ENCODE data around the gene BOLA1.
A peak's percentile ranks its signal among the peaks of the same experiment; 100 is the strongest.
"Not testable (repeated sequence)": the region's sequence is repeated elsewhere in the genome, so short reads cannot be mapped to it uniquely, and the experiment has no call there.

BOLA1 gene

GRCh38 chr1:149936992-149937705 lies 37.8 kb downstream of the BOLA1 start:
- DNase-seq (ENCODE audit: low read depth) = peak; percentile 42
- peak overlapping the region; percentile 75 for H3K4me3 ChIP-seq (ENCODE audit: low read length)
- no peak for TF ChIP-seq CTCF (conservative IDR thresholded peaks at IDR 0.05; ENCODE audit: low read depth, low read length)

- H3K4me3 ChIP-seq (ENCODE audit: low read length) = peak overlapping the region; percentile 6
- DNase-seq (ENCODE audit: low read depth) = no peak
- TF ChIP-seq CTCF (conservative IDR thresholded peaks at IDR 0.05; ENCODE audit: low read depth, low read length) = no peak
Measured at GRCh38 chr1:149937759-149938158, 38.4 kb downstream of the BOLA1 start.

- DNase-seq (ENCODE audit: low read depth); H3K4me3 ChIP-seq (ENCODE audit: low read length): not testable (repeated sequence)
Measured at GRCh38 chr1:149938668-149939003, 39.3 kb downstream of the BOLA1 start.

- no peak for TF ChIP-seq CTCF (conservative IDR thresholded peaks at IDR 0.05; ENCODE audit: low read depth, low read length)
- H3K4me3 ChIP-seq (ENCODE audit: low read length) = no peak overlapping the region
- no peak for DNase-seq (ENCODE audit: low read depth)
Measured at GRCh38 chr1:149940427-149940826, 41.1 kb downstream of the BOLA1 start.

GRCh38 chr1:149942207-149942606 lies 42.8 kb downstream of the BOLA1 start:
- DNase-seq (ENCODE audit: low read depth) = no peak
- H3K4me3 ChIP-seq (ENCODE audit: low read length) = no peak overlapping the region
- peak; percentile 71 for TF ChIP-seq CTCF (conservative IDR thresholded peaks at IDR 0.05; ENCODE audit: low read depth, low read length)

GRCh38 chr1:149942885-149943284 lies 43.5 kb downstream of the BOLA1 start:
- no peak for TF ChIP-seq CTCF (conservative IDR thresholded peaks at IDR 0.05; ENCODE audit: low read depth, low read length)
- no peak for DNase-seq (ENCODE audit: low read depth)
- H3K4me3 ChIP-seq (ENCODE audit: low read length) = no peak overlapping the region

GRCh38 chr1:149945206-149945605 lies 45.8 kb downstream of the BOLA1 start:
- no peak for TF ChIP-seq CTCF (conservative IDR thresholded peaks at IDR 0.05; ENCODE audit: low read depth, low read length)
- H3K4me3 ChIP-seq (ENCODE audit: low read length) = no peak overlapping the region

More at GRCh38 chr1:149945206-149945605, 45.8 kb downstream of the BOLA1 start:
- DNase-seq (ENCODE audit: low read depth) = no peak
